ENCODE measurements around the gene ADGRG1. TPM values are rescaled to one million over a fixed set of nuclear protein-coding genes. Genes with fewer than 3 reads are reported as not detected.

ADGRG1 gene
- polyA plus RNA-seq, 1 of the 3 experiments (the other 2 are of a cell fraction) = 7.4 TPM

GRCh38 chr16:57645169-57645568, 16.7 kb downstream of the ADGRG1 start:
- H3K79me2 ChIP-seq (ENCODE audit: insufficient read depth) = no peaks in the 10 kb centered on the region
- H4K20me1 ChIP-seq (ENCODE audit: insufficient read depth) = no peaks in the 10 kb centered on the region
- no peaks in the 10 kb centered on the region for H3K27me3 ChIP-seq (ENCODE audit: insufficient read depth)
- no peaks in the 10 kb centered on the region for H3K9me2 ChIP-seq
- H3K9ac ChIP-seq = no peak overlapping the region
- H3K27ac ChIP-seq (ENCODE audit: low read depth in 2 of 2, low read length in 1 of 2) = no peak overlapping the region
- POLR2A ChIA-PET = no interaction called here
- no peaks in the 10 kb centered on the region for H3K36me3 ChIP-seq (replicated peaks in 1 of 2; ENCODE audit: control insufficient read depth in 1 of 2, insufficient read depth in 2 of 2, low read length in 1 of 2)
- TF ChIP-seq, protein P1, sequence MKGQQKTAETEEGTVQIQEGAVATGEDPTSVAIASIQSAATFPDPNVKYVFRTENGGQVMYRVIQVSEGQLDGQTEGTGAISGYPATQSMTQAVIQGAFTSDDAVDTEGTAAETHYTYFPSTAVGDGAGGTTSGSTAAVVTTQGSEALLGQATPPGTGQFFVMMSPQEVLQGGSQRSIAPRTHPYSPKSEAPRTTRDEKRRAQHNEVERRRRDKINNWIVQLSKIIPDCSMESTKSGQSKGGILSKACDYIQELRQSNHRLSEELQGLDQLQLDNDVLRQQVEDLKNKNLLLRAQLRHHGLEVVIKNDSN (IDR thresholded peaks at IDR 0.05; ENCODE audit: borderline replicate concordance, low read depth) = no peak
- TF ChIP-seq, protein P2, sequence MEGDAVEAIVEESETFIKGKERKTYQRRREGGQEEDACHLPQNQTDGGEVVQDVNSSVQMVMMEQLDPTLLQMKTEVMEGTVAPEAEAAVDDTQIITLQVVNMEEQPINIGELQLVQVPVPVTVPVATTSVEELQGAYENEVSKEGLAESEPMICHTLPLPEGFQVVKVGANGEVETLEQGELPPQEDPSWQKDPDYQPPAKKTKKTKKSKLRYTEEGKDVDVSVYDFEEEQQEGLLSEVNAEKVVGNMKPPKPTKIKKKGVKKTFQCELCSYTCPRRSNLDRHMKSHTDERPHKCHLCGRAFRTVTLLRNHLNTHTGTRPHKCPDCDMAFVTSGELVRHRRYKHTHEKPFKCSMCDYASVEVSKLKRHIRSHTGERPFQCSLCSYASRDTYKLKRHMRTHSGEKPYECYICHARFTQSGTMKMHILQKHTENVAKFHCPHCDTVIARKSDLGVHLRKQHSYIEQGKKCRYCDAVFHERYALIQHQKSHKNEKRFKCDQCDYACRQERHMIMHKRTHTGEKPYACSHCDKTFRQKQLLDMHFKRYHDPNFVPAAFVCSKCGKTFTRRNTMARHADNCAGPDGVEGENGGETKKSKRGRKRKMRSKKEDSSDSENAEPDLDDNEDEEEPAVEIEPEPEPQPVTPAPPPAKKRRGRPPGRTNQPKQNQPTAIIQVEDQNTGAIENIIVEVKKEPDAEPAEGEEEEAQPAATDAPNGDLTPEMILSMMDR (IDR thresholded peaks at IDR 0.05) = no peak
- no peak for TF ChIP-seq RXRA (IDR thresholded peaks at IDR 0.05; ENCODE audit: borderline replicate concordance, low read depth)
- no peak for TF ChIP-seq SMC3 (IDR thresholded peaks at IDR 0.05; ENCODE audit: low read depth, low read length)
- no peak for TF ChIP-seq SIN3A (IDR thresholded peaks at IDR 0.05; ENCODE audit: borderline replicate concordance, low read depth, low read length)
- no peak for TF ChIP-seq IRF3 (IDR thresholded peaks at IDR 0.05; ENCODE audit: low read depth, low read length)
- TF ChIP-seq GATA2 (CRISPR knock-in tag; IDR thresholded peaks at IDR 0.05) = no peak
- no peak for TF ChIP-seq NRF1 (IDR thresholded peaks at IDR 0.05; ENCODE audit: low read depth, low read length)
- TF ChIP-seq RAD21 (IDR thresholded peaks at IDR 0.05; ENCODE audit: low read length) = no peak
- TF ChIP-seq, protein P3, sequence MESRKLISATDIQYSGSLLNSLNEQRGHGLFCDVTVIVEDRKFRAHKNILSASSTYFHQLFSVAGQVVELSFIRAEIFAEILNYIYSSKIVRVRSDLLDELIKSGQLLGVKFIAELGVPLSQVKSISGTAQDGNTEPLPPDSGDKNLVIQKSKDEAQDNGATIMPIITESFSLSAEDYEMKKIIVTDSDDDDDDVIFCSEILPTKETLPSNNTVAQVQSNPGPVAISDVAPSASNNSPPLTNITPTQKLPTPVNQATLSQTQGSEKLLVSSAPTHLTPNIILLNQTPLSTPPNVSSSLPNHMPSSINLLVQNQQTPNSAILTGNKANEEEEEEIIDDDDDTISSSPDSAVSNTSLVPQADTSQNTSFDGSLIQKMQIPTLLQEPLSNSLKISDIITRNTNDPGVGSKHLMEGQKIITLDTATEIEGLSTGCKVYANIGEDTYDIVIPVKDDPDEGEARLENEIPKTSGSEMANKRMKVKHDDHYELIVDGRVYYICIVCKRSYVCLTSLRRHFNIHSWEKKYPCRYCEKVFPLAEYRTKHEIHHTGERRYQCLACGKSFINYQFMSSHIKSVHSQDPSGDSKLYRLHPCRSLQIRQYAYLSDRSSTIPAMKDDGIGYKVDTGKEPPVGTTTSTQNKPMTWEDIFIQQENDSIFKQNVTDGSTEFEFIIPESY (IDR thresholded peaks at IDR 0.05; ENCODE audit: borderline replicate concordance, low read depth) = no peak
- no peak for TF ChIP-seq RCOR1 (IDR thresholded peaks at IDR 0.05; ENCODE audit: low read length)
- TF ChIP-seq, protein P4, sequence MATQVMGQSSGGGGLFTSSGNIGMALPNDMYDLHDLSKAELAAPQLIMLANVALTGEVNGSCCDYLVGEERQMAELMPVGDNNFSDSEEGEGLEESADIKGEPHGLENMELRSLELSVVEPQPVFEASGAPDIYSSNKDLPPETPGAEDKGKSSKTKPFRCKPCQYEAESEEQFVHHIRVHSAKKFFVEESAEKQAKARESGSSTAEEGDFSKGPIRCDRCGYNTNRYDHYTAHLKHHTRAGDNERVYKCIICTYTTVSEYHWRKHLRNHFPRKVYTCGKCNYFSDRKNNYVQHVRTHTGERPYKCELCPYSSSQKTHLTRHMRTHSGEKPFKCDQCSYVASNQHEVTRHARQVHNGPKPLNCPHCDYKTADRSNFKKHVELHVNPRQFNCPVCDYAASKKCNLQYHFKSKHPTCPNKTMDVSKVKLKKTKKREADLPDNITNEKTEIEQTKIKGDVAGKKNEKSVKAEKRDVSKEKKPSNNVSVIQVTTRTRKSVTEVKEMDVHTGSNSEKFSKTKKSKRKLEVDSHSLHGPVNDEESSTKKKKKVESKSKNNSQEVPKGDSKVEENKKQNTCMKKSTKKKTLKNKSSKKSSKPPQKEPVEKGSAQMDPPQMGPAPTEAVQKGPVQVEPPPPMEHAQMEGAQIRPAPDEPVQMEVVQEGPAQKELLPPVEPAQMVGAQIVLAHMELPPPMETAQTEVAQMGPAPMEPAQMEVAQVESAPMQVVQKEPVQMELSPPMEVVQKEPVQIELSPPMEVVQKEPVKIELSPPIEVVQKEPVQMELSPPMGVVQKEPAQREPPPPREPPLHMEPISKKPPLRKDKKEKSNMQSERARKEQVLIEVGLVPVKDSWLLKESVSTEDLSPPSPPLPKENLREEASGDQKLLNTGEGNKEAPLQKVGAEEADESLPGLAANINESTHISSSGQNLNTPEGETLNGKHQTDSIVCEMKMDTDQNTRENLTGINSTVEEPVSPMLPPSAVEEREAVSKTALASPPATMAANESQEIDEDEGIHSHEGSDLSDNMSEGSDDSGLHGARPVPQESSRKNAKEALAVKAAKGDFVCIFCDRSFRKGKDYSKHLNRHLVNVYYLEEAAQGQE (IDR thresholded peaks at IDR 0.05; ENCODE audit: low read depth, low read length) = no peak
- no peak for TF ChIP-seq CHD2 (IDR thresholded peaks at IDR 0.05; ENCODE audit: low read length, partially characterized antibody)
- no peak for TF ChIP-seq TAF1 (IDR thresholded peaks at IDR 0.05; ENCODE audit: borderline replicate concordance, low read depth, low read length)
- no peak for TF ChIP-seq FOSL2 (IDR thresholded peaks at IDR 0.05; ENCODE audit: borderline replicate concordance, low read depth)
- no peak for TF ChIP-seq GABPA (IDR thresholded peaks at IDR 0.05; ENCODE audit: low read depth)
- H2AFZ ChIP-seq (ENCODE audit: low read depth) = no peak overlapping the region
- 81% methylated on average over 7 of the region's 10 CpGs for whole genome bisulfite sequencing (ENCODE audit: low lambda C conversion rate)
- CTCF ChIA-PET = interaction anchor here (1.0 to 6.3 kb wide), 5 partner anchors 9 to 68 kb away, joined by 4 to 129 read pairs (median 95); no protein-coding TSS in a partner anchor
- DNase-seq = no peak
- peaks cover 2 to 4% of the 10 kb centered on the region in 2 experiments; a peak in 1 of 4 replicates for H3K4me1 ChIP-seq (ENCODE audit: control insufficient read depth in 1 of 2, insufficient read depth in 2 of 2, low read depth in 1 of 2, low read length in 1 of 2)
- no peak overlapping the region for H3K4me2 ChIP-seq
- no peak overlapping the region for H3K4me3 ChIP-seq (ENCODE audit: low read depth in 2 of 2, low read length in 1 of 2)
- H3F3A ChIP-seq (replicated peaks; ENCODE audit: insufficient read depth) = peaks cover 7% of the 10 kb centered on the region
- H3K9me3 ChIP-seq = no peaks in the 10 kb centered on the region
